LNCAP (cell line): ENCODE results near the gene SPEM1.

ENCODE experiments used
- CTCF ChIP-seq: fragments of 450-650 bp; IDR thresholded peaks from 2 replicates; pipeline ENCODE4 v1.5.1; 2017; ENCODE audit warnings: mild to moderate bottlenecking

Gene SPEM1

GRCh38 chr17:7466318-7466638, 46.2 kb downstream of the SPEM1 start:
- no peak for TF ChIP-seq CTCF

DNA sequence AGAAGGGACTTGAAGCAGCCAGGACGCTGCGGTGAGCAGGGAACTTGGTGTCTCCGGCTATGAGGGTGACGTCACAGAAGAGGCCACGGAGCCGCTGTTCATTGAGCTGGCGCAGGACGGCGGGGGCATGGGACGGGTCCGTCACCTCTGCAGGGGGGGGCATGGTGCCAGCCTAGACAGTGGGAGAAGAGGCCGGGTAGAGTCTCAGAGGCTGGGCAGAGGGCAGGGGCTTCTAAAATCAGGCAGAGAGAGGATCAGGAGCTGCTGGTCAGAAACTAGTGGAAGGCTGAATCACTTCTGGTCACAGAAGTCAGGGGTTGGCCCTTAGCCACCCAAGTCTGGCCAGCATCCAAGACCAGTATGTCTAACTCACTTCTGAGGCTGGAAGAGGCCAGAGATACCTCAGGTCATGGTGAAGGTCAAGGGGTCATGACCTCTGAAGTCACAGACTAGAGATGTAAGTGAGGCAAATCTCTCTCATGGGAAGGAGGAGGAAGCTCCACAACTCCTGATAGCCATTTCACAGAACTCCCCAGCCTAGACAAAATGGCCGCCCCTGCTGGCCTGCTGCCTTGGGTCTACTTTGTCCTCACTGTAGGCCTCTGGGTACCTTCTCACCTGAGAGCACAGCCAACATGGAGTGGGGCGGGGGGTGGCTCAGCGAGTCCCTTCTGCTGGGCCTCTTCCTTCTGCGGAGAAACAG, 46.7 kb downstream of the SPEM1 start:
- TF ChIP-seq CTCF, result no peak

- TF ChIP-seq CTCF, result no peak
These were observed 47.4 kb downstream of the SPEM1 start for GRCh38 chr17:7467498-7467897.

DNA sequence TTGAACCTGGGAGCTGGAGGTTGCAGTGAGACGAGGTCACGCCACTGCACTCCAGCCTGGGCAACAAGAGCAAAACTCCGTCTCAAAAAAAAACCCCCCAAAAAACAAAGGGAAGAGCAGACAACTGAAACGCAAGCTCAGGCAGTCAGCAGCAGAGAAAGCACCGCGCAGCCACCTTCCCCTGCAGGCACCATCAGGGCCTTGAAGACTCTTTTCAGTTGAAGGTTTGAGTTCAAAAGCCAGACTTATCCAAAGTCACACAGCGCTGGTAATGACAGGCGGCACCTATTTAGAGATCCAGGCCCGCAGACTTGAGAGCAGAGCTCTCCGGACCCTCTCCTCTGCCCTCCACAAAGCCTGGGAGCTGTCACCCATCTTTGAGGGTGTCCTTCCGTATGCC, 48.2 kb downstream of the SPEM1 start:
- TF ChIP-seq CTCF, result no peak

DNA sequence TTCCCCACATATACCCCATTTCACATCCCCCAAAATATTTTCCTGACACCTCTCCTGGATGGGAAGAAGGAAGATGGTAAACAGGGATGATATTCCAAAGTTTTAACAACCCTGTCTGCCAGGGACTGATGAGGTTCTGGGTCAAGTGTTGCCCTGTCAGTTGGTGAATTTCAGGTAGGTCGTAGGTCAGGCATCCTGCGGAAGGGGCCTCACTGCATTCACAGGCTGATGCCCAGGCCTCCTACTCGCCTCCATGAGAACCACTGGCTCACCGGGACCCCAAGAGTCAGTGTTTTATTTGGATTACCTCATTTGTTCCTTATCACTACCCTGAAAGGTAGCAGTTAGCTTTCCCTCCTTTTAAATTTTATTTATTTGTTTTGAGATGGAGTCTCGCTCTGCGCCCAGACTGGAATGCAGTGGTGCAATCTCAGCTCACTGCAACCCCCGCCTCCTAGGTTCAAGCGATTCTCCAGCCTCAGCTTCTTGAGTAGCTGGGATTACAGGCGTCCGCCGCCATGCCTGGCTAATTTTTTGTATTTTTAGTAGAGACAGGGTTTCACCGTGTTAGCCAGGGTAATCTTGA, 48.8 kb downstream of the SPEM1 start:
- TF ChIP-seq CTCF, result no peak
